K562 (cell line): ENCODE results near the gene DTYMK. TPM values are rescaled to one million over a fixed set of nuclear protein-coding genes. Genes with fewer than 3 reads are reported as not detected.

Experiments
- ATAC-seq: fragments of 200-7000 bp; cut with Tn5 transposase; 3 replicates; pipeline ENCODE4 v1.9.1; 2020; ENCODE audit warnings: moderate library complexity
- BruUV-seq: library from RNA; stranded (reverse); fragments of 400-500 nt; replicated peaks from 2 replicates; lab custom pipeline; 2021; lab: Mats Ljungman, UMichigan
- CTCF ChIA-PET: fragments of 300-600 bp; formaldehyde crosslinking; extraction: SDS; loops from one replicate; lab custom pipeline; 2021; ENCODE audit warnings: low intra/inter-chr PET ratio; lab: Yijun Ruan, JAX
- POLR2A ChIA-PET: fragments of 300-600, 350-650 bp; sonication (Branson Sonifier 250); formaldehyde crosslinking; extraction: SDS; loops from one replicate; lab custom pipeline; 2021; ENCODE audit warnings: antibody characterized with exemption, inconsistent platforms; lab: Yijun Ruan, JAX
- DNase-seq, 4 experiments: peaks; one replicate each; pipeline versions ENCODE4 v3.0.0 to v3.0.0-alpha.2; 2011 to 2018; ENCODE audit warnings: low spot score in 3 of 4, mixed read lengths in 3 of 4; ENCODE audit errors: extremely low read depth in 1 of 4
- FAIRE-seq: peaks from 2 replicates; lab custom pipeline; 2011; peaks lifted over from hg19 to GRCh38; lab: Jason Lieb, UNC
- H2AFZ ChIP-seq: 2 replicates; pipeline ENCODE4 v1.6.0; 2011; ENCODE audit warnings: low read depth, low read length, control low read depth, inconsistent platforms
- H3K27ac ChIP-seq: fragments of 200-600 bp; 3 replicates; pipeline ENCODE4 v1.8.0; 2011; ENCODE audit warnings: low read depth, mild to moderate bottlenecking, control low read depth, inconsistent platforms, low read length, moderate library complexity, mixed read lengths; ENCODE audit errors: extremely low read depth
- H3K27me3 ChIP-seq, 2 experiments: fragments of 300-600 bp in 1 of 2; 2 replicates in 1 of 2; 3 replicates in 1 of 2; pipeline versions ENCODE4 v1.6.0 to v1.8.0; 2011; ENCODE audit warnings: inconsistent platforms in 2 of 2, low read length in 2 of 2, mild to moderate bottlenecking in 1 of 2, mixed read lengths in 1 of 2, moderate library complexity in 1 of 2; ENCODE audit not compliant: control insufficient read depth in 2 of 2, insufficient read depth in 2 of 2
- H3K36me3 ChIP-seq: fragments of 300-600 bp; 3 replicates; pipeline ENCODE4 v1.8.0; 2011; ENCODE audit warnings: mild to moderate bottlenecking, low read length, inconsistent platforms; ENCODE audit not compliant: control insufficient read depth, insufficient read depth
- H3K4me1 ChIP-seq, 2 experiments: fragments of 200-600 bp in 1 of 2; replicated peaks in 1 of 2; 2 replicates in 1 of 2; 3 replicates in 1 of 2; pipeline versions ENCODE4 v1.5.1 to v1.8.0; 2011; ENCODE audit warnings: inconsistent platforms in 2 of 2, low read length in 2 of 2, mild to moderate bottlenecking in 1 of 2, mixed read lengths in 1 of 2, moderate library complexity in 1 of 2; ENCODE audit not compliant: control insufficient read depth in 2 of 2, insufficient read depth in 2 of 2
- H3K4me2 ChIP-seq: 2 replicates; pipeline ENCODE4 v1.6.1; 2011; ENCODE audit warnings: low read length, control low read depth, inconsistent platforms, mixed read lengths; ENCODE audit not compliant: insufficient read depth
- H3K4me3 ChIP-seq: fragments of 200-600 bp; sonication (generic), shearing (Covaris generic); 2 replicates; pipeline ENCODE4 v1.5.1; 2016; ENCODE audit warnings: control low read depth, inconsistent platforms
- H3K79me2 ChIP-seq: fragments of 200-600 bp; 3 replicates; pipeline ENCODE4 v1.8.0; 2011; ENCODE audit warnings: low read length, inconsistent platforms; ENCODE audit not compliant: control insufficient read depth, insufficient read depth
- H3K9ac ChIP-seq, 2 experiments: 2 replicates each; pipeline versions ENCODE4 v1.6.0 to v1.6.1; 2011; ENCODE audit warnings: low read depth in 2 of 2, low read length in 2 of 2, control low read depth in 1 of 2, inconsistent platforms in 1 of 2, mild to moderate bottlenecking in 1 of 2, mixed read lengths in 1 of 2; ENCODE audit not compliant: insufficient read depth in 1 of 2
- H3K9me1 ChIP-seq: one replicate; pipeline ENCODE4 v1.6.0; 2011; ENCODE audit warnings: inconsistent platforms, mild to moderate bottlenecking, low read length, moderate library complexity; ENCODE audit not compliant: control insufficient read depth, insufficient read depth
- H3K9me3 ChIP-seq: replicated peaks from 2 replicates; pipeline ENCODE4 v1.5.1; 2011; ENCODE audit warnings: low read depth, low read length, inconsistent platforms; ENCODE audit not compliant: control insufficient read depth, insufficient read depth
- H4K20me1 ChIP-seq: replicated peaks from 2 replicates; pipeline ENCODE4 v1.6.1; 2011; ENCODE audit warnings: low read length, inconsistent platforms, mixed read lengths; ENCODE audit not compliant: control insufficient read depth, insufficient read depth
- CREM ChIP-seq: IDR thresholded peaks from 2 replicates; pipeline ENCODE4 v1.6.1; 2014; ENCODE audit warnings: antibody characterized with exemption, low read depth
- CTBP1 ChIP-seq: fragments of 450-650 bp; IDR thresholded peaks from 2 replicates; pipeline ENCODE4 v1.6.1; 2016; ENCODE audit warnings: borderline replicate concordance
- CXXC5 ChIP-seq: fragments of 250-450 bp; sonication (Bioruptor Pico); IDR thresholded peaks from 2 replicates; pipeline ENCODE4 v1.8.0; 2022; ENCODE audit warnings: inconsistent platforms, mild to moderate bottlenecking, moderate library complexity
- DPF2 ChIP-seq: fragments of 450-650 bp; IDR thresholded peaks from 2 replicates; pipeline ENCODE4 v1.6.1; 2016
- EGR1 ChIP-seq: fragments of 450-650 bp; conservative IDR thresholded peaks from 2 replicates; pipeline ENCODE4 v1.6.1; 2017; ENCODE audit warnings: mild to moderate bottlenecking
- HDAC2 ChIP-seq: fragments of 450-650 bp; IDR thresholded peaks from 2 replicates; pipeline ENCODE4 v1.6.1; 2016; ENCODE audit warnings: mild to moderate bottlenecking
- NFIC ChIP-seq: fragments of 450-650 bp; IDR thresholded peaks from 2 replicates; pipeline ENCODE4 v1.6.1; 2017; ENCODE audit warnings: mild to moderate bottlenecking, inconsistent platforms
- NONO ChIP-seq, 2 experiments: fragments of 200-400 bp in 1 of 2; fragments of 450-650 bp in 1 of 2; formaldehyde crosslinking in 1 of 2; IDR thresholded peaks; 2 replicates each; pipeline ENCODE4 v1.6.1; 2017; ENCODE audit warnings: low read depth in 2 of 2, mild to moderate bottlenecking in 2 of 2, moderate library complexity in 2 of 2, low read length in 1 of 2
- NRF1 ChIP-seq, 2 experiments: fragments of 450-650 bp; IDR thresholded peaks in 1 of 2; conservative IDR thresholded peaks in 1 of 2; 2 replicates each; pipeline ENCODE4 v1.6.1; 2014; ENCODE audit warnings: mild to moderate bottlenecking in 2 of 2
- RBFOX2 ChIP-seq: fragments of 200-400 bp; formaldehyde crosslinking; IDR thresholded peaks from 2 replicates; pipeline ENCODE4 v1.6.1; 2017; ENCODE audit warnings: low read depth, mild to moderate bottlenecking, low read length, moderate library complexity
- SIN3B ChIP-seq: fragments of 450-650 bp; IDR thresholded peaks from 2 replicates; pipeline ENCODE4 v1.6.1; 2017; ENCODE audit warnings: low read depth, mild to moderate bottlenecking, moderate library complexity
- TBP ChIP-seq: optimal IDR thresholded peaks from 2 replicates; pipeline ENCODE3; 2011; ENCODE audit warnings: low read depth, low read length, improper control_type of control experiment
- ZBTB7A ChIP-seq: IDR thresholded peaks from 2 replicates; pipeline ENCODE4 v1.6.1; 2011; ENCODE audit warnings: low read depth, mild to moderate bottlenecking, low read length, moderate library complexity, borderline replicate concordance; ENCODE audit not compliant: control insufficient read depth
- WGBS: fragments of 100-300 bp; shearing (Covaris generic); methylation state at CpG from one replicate; pipeline ENCODE4 v1.1.6; 2016; ENCODE audit warnings: low coverage, mixed read lengths; ENCODE audit not compliant: insufficient coverage; ENCODE audit errors: missing lambda C conversion rate; 5-methylcytosine and 5-hydroxymethylcytosine counted together
- in situ Hi-C: fragments of 300-500 bp; cut with MboI; formaldehyde crosslinking; loops from 4 replicates; pipeline ENCODE4 v1.15.0; 2018; ENCODE audit warnings: inconsistent platforms, mixed read lengths
- intact Hi-C: fragments of 100-400 bp; cut with micrococcal nuclease; formaldehyde crosslinking; loops from 2 replicates; pipeline ENCODE4 v1.14.2; 2022
- polyA plus RNA-seq, 8 experiments: library from polyadenylated mRNA; depleted of rRNA in 4 of 8; stranded (reverse) in 5 of 8; unstranded in 3 of 8; fragments of >200 nt; fragmentation: Nextera tagmentation in 2 of 8; fragmentation: Illumina TruSeq in 1 of 8; extraction: Ambion mirVana in 2 of 8; extraction: Trizol in 1 of 8; gene quantifications; 2 replicates each; pipeline versions ENCODE4 v1.2.1 to v1.2.3, GENCODE V29; 2011 to 2014; ENCODE audit warnings: inconsistent platforms in 1 of 8, missing spikeins in 1 of 8
- total RNA-seq, 7 experiments: library from RNA; depleted of rRNA in 6 of 7; stranded (reverse); fragments of >200 nt in 6 of 7; fragmentation: Illumina TruSeq in 2 of 7; extraction: Trizol in 2 of 7; gene quantifications; 2 replicates each; pipeline versions ENCODE4 v1.2.1 to v1.2.3, GENCODE V29; 2011 to 2021; ENCODE audit warnings: low replicate concordance in 1 of 7
- TF ChIP-seq, protein P1 (sequence below): sonication (generic); formaldehyde crosslinking; IDR thresholded peaks from 2 replicates; pipeline ENCODE4 v1.8.0; 2022; ENCODE audit warnings: mild to moderate bottlenecking, missing genetic modification reagents
- TF ChIP-seq, protein P2 (sequence below), 2 experiments: fragments of 200-800 bp in 1 of 2; sonication (Bioruptor generic) in 1 of 2; sonication (generic) in 1 of 2; formaldehyde crosslinking in 1 of 2; IDR thresholded peaks in 1 of 2; conservative IDR thresholded peaks in 1 of 2; 2 replicates each; pipeline versions ENCODE4 v1.5.0 to v1.6.1; 2016 to 2020; ENCODE audit warnings: missing compliant biosample characterization in 1 of 2, missing genetic modification characterization in 1 of 2, missing genetic modification reagents in 1 of 2

The DTYMK gene
- total and polyA plus RNA-seq, 9 of the 15 experiments (the other 6 are each of a cell fraction or from before 2014, with no cell fraction given): 8.2 to 85.0 (median 47.9) TPM

DNA sequence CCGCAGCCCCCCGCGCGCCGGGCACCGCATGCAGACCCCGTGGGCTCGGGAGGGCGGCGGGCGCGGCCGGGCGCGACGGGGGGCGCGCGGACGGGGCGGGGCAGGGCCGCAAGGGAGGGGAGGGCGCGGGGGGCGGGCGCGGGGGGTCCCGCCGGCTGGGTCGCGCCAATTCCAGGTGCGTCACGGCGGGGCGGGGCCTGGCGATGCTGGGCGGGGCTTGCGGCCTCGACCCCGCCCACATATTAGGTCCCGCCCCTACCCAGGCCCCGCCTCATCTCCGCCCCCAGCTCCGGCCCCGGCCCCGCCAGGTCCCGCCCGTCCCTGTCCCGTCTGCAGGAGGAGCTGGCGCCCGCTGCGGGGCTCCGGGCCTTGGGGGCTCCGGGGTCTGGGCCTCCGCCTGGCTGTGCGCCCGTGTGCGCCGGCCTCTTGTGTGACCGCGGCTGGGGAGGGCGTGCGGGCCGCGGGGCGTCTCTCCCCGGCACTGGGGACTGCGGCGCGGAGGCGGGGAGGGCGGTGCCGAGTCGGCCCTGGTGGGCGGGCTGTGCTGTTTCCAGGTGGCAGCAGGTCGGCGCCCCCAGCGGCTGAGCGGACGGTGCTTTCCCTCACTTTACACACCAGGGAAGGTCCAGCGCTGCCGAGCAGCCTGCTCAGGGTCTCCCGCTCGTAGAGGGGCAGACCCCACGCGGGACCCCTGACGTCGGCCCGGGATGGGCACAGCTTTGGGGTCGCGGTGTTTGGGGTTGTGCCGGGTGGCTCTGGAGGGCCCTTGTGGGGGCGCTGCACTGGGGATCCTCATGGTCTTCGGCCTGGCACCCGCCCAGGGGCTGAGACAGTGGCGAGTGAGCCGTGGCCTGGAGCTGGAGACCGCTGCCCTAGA, 15.8 kb upstream of the DTYMK start:
- DNase-seq: peak; percentile 83 to 89 (median 86)
- CTCF ChIA-PET: no interaction called here
- Histone ChIP-seq H3K79me2 (peaks cover 36% of the 10 kb centered on the region), H3K9ac (peak overlapping the region; percentile 62 to 96), H4K20me1 (no peaks in the 10 kb centered on the region), H3K9me3 (peaks cover 4% of the 10 kb centered on the region), H3K4me2 (peak overlapping the region; percentile 69), H3K4me1 (peaks cover 3 to 21% of the 10 kb centered on the region in 2 experiments; a peak in 3 of 5 replicates), H2AFZ (peak overlapping the region; percentile 14; the same call in 1 of the 2 replicates), H3K27ac (peak overlapping the region; percentile 94), H3K27me3 (no peaks in the 10 kb centered on the region), H3K9me1 (no peaks in the 10 kb centered on the region), H3K4me3 (peak overlapping the region; percentile 89), H3K36me3 (peaks cover 32% of the 10 kb centered on the region)
- no peak for FAIRE-seq
- POLR2A ChIA-PET: interaction anchor here (0.6 to 3.0 kb wide), 9 partner anchors 9 to 77 kb away, joined by 3 to 16 read pairs (median 5); partner anchors contain the start of genes D2HGDH and DTYMK
- ATAC-seq: peak; percentile 90
- WGBS: 2% methylated on average over 13 of the region's 98 CpGs
- BruUV-seq: no TSS peak
- in situ Hi-C loops (no loop called here), intact Hi-C loops (no loop called here)
- TF ChIP-seq CXXC5 (CRISPR knock-in tag) (peak; percentile 21), ZBTB7A (peak; percentile 85), NRF1 (conservative IDR thresholded peaks at IDR 0.05 in 1 of 2, IDR thresholded peaks at IDR 0.05 in 1 of 2) (peak in 1 of 2 experiments; percentile 34; a peak in 1 of 4 replicates), SIN3B (0 out of 2 replicates have a peak, but pooled peaks have one; percentile 15), CTBP1 (peak; percentile 23; the same call in 1 of the 2 replicates), NFIC (peak; percentile 61), CREM (0 out of 2 replicates have a peak, but pooled peaks have one; percentile 42), DPF2 (no peak), TBP (no peak), HDAC2 (0 out of 2 replicates have a peak, but pooled peaks have one; percentile 29), RBFOX2 (peak; percentile 59), EGR1 (peak; percentile 81), NONO (IDR thresholded peaks at IDR 0.05; ENCODE audit: low read depth in 2 of 2, low read length in 1 of 2) (0 out of 4 replicates have a peak, but pooled peaks of 1 of the 2 experiments have one; percentile 27)
- TF ChIP-seq, protein P1, sequence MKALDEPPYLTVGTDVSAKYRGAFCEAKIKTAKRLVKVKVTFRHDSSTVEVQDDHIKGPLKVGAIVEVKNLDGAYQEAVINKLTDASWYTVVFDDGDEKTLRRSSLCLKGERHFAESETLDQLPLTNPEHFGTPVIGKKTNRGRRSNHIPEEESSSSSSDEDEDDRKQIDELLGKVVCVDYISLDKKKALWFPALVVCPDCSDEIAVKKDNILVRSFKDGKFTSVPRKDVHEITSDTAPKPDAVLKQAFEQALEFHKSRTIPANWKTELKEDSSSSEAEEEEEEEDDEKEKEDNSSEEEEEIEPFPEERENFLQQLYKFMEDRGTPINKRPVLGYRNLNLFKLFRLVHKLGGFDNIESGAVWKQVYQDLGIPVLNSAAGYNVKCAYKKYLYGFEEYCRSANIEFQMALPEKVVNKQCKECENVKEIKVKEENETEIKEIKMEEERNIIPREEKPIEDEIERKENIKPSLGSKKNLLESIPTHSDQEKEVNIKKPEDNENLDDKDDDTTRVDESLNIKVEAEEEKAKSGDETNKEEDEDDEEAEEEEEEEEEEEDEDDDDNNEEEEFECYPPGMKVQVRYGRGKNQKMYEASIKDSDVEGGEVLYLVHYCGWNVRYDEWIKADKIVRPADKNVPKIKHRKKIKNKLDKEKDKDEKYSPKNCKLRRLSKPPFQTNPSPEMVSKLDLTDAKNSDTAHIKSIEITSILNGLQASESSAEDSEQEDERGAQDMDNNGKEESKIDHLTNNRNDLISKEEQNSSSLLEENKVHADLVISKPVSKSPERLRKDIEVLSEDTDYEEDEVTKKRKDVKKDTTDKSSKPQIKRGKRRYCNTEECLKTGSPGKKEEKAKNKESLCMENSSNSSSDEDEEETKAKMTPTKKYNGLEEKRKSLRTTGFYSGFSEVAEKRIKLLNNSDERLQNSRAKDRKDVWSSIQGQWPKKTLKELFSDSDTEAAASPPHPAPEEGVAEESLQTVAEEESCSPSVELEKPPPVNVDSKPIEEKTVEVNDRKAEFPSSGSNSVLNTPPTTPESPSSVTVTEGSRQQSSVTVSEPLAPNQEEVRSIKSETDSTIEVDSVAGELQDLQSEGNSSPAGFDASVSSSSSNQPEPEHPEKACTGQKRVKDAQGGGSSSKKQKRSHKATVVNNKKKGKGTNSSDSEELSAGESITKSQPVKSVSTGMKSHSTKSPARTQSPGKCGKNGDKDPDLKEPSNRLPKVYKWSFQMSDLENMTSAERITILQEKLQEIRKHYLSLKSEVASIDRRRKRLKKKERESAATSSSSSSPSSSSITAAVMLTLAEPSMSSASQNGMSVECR (CRISPR knock-in tag): peak; percentile 63
- TF ChIP-seq, protein P2, sequence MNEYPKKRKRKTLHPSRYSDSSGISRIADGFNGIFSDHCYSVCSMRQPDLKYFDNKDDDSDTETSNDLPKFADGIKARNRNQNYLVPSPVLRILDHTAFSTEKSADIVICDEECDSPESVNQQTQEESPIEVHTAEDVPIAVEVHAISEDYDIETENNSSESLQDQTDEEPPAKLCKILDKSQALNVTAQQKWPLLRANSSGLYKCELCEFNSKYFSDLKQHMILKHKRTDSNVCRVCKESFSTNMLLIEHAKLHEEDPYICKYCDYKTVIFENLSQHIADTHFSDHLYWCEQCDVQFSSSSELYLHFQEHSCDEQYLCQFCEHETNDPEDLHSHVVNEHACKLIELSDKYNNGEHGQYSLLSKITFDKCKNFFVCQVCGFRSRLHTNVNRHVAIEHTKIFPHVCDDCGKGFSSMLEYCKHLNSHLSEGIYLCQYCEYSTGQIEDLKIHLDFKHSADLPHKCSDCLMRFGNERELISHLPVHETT (CRISPR knock-in tag; conservative IDR thresholded peaks at IDR 0.05 in 1 of 2, IDR thresholded peaks at IDR 0.05 in 1 of 2): peak in 1 of 2 experiments; percentile 81; a peak in 1 of 4 replicates
